BLaER1 treated with 17β-estradiol and CSF1 and Interleukin-3, amounts not matched to agents 10 nM and 100 nM (cell line): ENCODE measurements around the gene NEUROG3.

Experiments
- H3K27ac ChIP-seq, 11 experiments: shearing (Covaris generic); formaldehyde crosslinking; 2 replicates each; pipeline ENCODE4 v1.8.1; 2022
- H3K27me3 ChIP-seq, 11 experiments: shearing (Covaris generic); formaldehyde crosslinking; 2 replicates each; pipeline ENCODE4 v1.8.1; 2022
- H3K36me3 ChIP-seq, 11 experiments: shearing (Covaris generic); formaldehyde crosslinking; 2 replicates each; pipeline ENCODE4 v1.8.1; 2022
- H3K4me1 ChIP-seq, 10 experiments: shearing (Covaris generic); formaldehyde crosslinking; 2 replicates each; pipeline ENCODE4 v1.8.1; 2022
- H3K4me2 ChIP-seq, 11 experiments: shearing (Covaris generic); formaldehyde crosslinking; 2 replicates each; pipeline ENCODE4 v1.8.1; 2022
- H3K4me3 ChIP-seq, 10 experiments: shearing (Covaris generic); formaldehyde crosslinking; 2 replicates each; pipeline ENCODE4 v1.8.1; 2022
- H3K9ac ChIP-seq, 11 experiments: shearing (Covaris generic); formaldehyde crosslinking; 2 replicates each; pipeline ENCODE4 v1.8.1; 2022
- H3K9me3 ChIP-seq, 11 experiments: shearing (Covaris generic); formaldehyde crosslinking; replicated peaks in 1 of 11; 2 replicates each; pipeline ENCODE4 v1.8.1; 2022
- H4K20me1 ChIP-seq, 11 experiments: shearing (Covaris generic); formaldehyde crosslinking; 2 replicates each; pipeline ENCODE4 v1.8.1; 2022
- Cebpa-rat ChIP-seq, 11 experiments: shearing (Covaris generic); IDR thresholded peaks; 2 replicates each; pipeline ENCODE4 v1.8.1; 2022

The NEUROG3 gene

GRCh38 chr10:69568472-69569395, 4.5 kb downstream of the NEUROG3 start:
- no peaks in the 10 kb centered on the region for H3K36me3 ChIP-seq
- no peak overlapping the region for H3K4me2 ChIP-seq
- peaks cover 0 to 23% (median 12%) of the 10 kb centered on the region in 11 experiments; a peak in 13 of 22 replicates for H4K20me1 ChIP-seq
- no peak overlapping the region for H3K27ac ChIP-seq
- H3K27me3 ChIP-seq = peaks cover 54 to 70% (median 64%) of the 10 kb centered on the region in 11 experiments
- peaks cover 0 to 15% (median 0%) of the 10 kb centered on the region in 11 experiments; a peak in 6 of 22 replicates for H3K9me3 ChIP-seq
- peaks cover 22 to 25% (median 24%) of the 10 kb centered on the region in 10 experiments for H3K4me1 ChIP-seq
- no peak overlapping the region for H3K4me3 ChIP-seq
- H3K9ac ChIP-seq = no peak overlapping the region
- TF ChIP-seq Cebpa-rat (IDR thresholded peaks at IDR 0.05) = no peak

- no peak overlapping the region for H3K4me2 ChIP-seq
- no peak for TF ChIP-seq Cebpa-rat (IDR thresholded peaks at IDR 0.05)
- peaks cover 13 to 17% (median 15%) of the 10 kb centered on the region in 10 experiments for H3K4me1 ChIP-seq
- H3K4me3 ChIP-seq = no peak overlapping the region
- peaks cover 48 to 61% (median 55%) of the 10 kb centered on the region in 11 experiments for H3K27me3 ChIP-seq
- H3K27ac ChIP-seq = no peak overlapping the region
- H3K9me3 ChIP-seq = peaks cover 0 to 15% (median 0%) of the 10 kb centered on the region in 11 experiments; a peak in 6 of 22 replicates
- no peak overlapping the region for H3K9ac ChIP-seq
- H3K36me3 ChIP-seq = no peaks in the 10 kb centered on the region
- peaks cover 0 to 22% (median 9%) of the 10 kb centered on the region in 11 experiments; a peak in 6 of 22 replicates for H4K20me1 ChIP-seq
Observed at GRCh38 chr10:69567920-69568319, 5.3 kb downstream of the NEUROG3 start.

- Histone ChIP-seq H3K27me3 (peaks cover 0 to 10% (median 4%) of the 10 kb centered on the region in 11 experiments; a peak in 9 of 22 replicates), H3K9me3 (0 out of 22 replicates have a peak, but pooled peaks cover 0 to under 1% (median 0%) of the 10 kb centered on the region in 11 experiments), H3K4me3 (no peak overlapping the region), H3K4me2 (no peak overlapping the region), H3K9ac (no peak overlapping the region), H3K27ac (no peak overlapping the region), H3K4me1 (peaks cover 0 to 11% (median 10%) of the 10 kb centered on the region in 10 experiments; a peak in 17 of 20 replicates), H3K36me3 (no peaks in the 10 kb centered on the region), H4K20me1 (no peaks in the 10 kb centered on the region; a peak in 1 of 22 replicates)
- no peak for TF ChIP-seq Cebpa-rat (IDR thresholded peaks at IDR 0.05)
Observed at GRCh38 chr10:69562731-69563254, 10.4 kb downstream of the NEUROG3 start.

GRCh38 chr10:69559525-69559924, 13.7 kb downstream of the NEUROG3 start:
- no peak for TF ChIP-seq Cebpa-rat (IDR thresholded peaks at IDR 0.05)

GRCh38 chr10:69558559-69558958, 14.7 kb downstream of the NEUROG3 start:
- no peak overlapping the region for H3K4me3 ChIP-seq
- H3K9ac ChIP-seq = no peak overlapping the region
- H3K4me2 ChIP-seq = peak overlapping the region in 10 of 11 experiments; percentile 11 to 62 (median 35); a peak in 17 of 22 replicates
- no peaks in the 10 kb centered on the region for H3K36me3 ChIP-seq
- no peak overlapping the region for H3K27ac ChIP-seq
- no peaks in the 10 kb centered on the region for H3K9me3 ChIP-seq
- H4K20me1 ChIP-seq = no peaks in the 10 kb centered on the region; a peak in 1 of 22 replicates
- TF ChIP-seq Cebpa-rat (IDR thresholded peaks at IDR 0.05) = no peak
- no peaks in the 10 kb centered on the region for H3K27me3 ChIP-seq
- peaks cover 0 to 11% (median 10%) of the 10 kb centered on the region in 10 experiments; a peak in 17 of 20 replicates for H3K4me1 ChIP-seq

More at GRCh38 chr10:69559525-69559924, 13.7 kb downstream of the NEUROG3 start:
- no peak overlapping the region for H3K4me3 ChIP-seq
- H3K4me1 ChIP-seq = peaks cover 0 to 11% (median 10%) of the 10 kb centered on the region in 10 experiments; a peak in 17 of 20 replicates
- no peaks in the 10 kb centered on the region for H3K36me3 ChIP-seq
- H3K27ac ChIP-seq = no peak overlapping the region
- H3K9me3 ChIP-seq = no peaks in the 10 kb centered on the region
- H3K27me3 ChIP-seq = no peaks in the 10 kb centered on the region
- H3K9ac ChIP-seq = no peak overlapping the region
- no peak overlapping the region for H3K4me2 ChIP-seq
- H4K20me1 ChIP-seq = no peaks in the 10 kb centered on the region; a peak in 1 of 22 replicates

GRCh38 chr10:69554611-69555010, 18.6 kb downstream of the NEUROG3 start:
- Histone ChIP-seq H3K36me3 (no peaks in the 10 kb centered on the region), H3K9me3 (peaks cover 18 to 27% (median 21%) of the 10 kb centered on the region in 11 experiments)
- no peak for TF ChIP-seq Cebpa-rat (IDR thresholded peaks at IDR 0.05)

GRCh38 chr10:69553328-69553727, 19.9 kb downstream of the NEUROG3 start:
- no peaks in the 10 kb centered on the region for H3K27me3 ChIP-seq

More at GRCh38 chr10:69554611-69555010, 18.6 kb downstream of the NEUROG3 start:
- Histone ChIP-seq H3K4me1 (peaks cover 0 to 11% (median 10%) of the 10 kb centered on the region in 10 experiments; a peak in 17 of 20 replicates), H3K27me3 (no peaks in the 10 kb centered on the region), H3K4me3 (no peak overlapping the region), H4K20me1 (no peaks in the 10 kb centered on the region; a peak in 1 of 22 replicates), H3K4me2 (no peak overlapping the region), H3K27ac (no peak overlapping the region), H3K9ac (no peak overlapping the region)

GRCh38 chr10:69552268-69552667, 21.0 kb downstream of the NEUROG3 start:
- Histone ChIP-seq H3K9me3 (peaks cover 33 to 49% (median 41%) of the 10 kb centered on the region in 11 experiments), H4K20me1 (no peaks in the 10 kb centered on the region), H3K4me3 (no peak overlapping the region), H3K4me1 (no peaks in the 10 kb centered on the region), H3K27ac (no peak overlapping the region), H3K9ac (no peak overlapping the region), H3K36me3 (no peaks in the 10 kb centered on the region), H3K4me2 (no peak overlapping the region), H3K27me3 (no peaks in the 10 kb centered on the region)
- TF ChIP-seq Cebpa-rat (IDR thresholded peaks at IDR 0.05) = no peak

More at GRCh38 chr10:69553328-69553727, 19.9 kb downstream of the NEUROG3 start:
- Histone ChIP-seq H3K4me2 (no peak overlapping the region), H3K9me3 (peaks cover 31 to 40% (median 33%) of the 10 kb centered on the region in 11 experiments), H4K20me1 (no peaks in the 10 kb centered on the region), H3K36me3 (no peaks in the 10 kb centered on the region), H3K4me3 (no peak overlapping the region), H3K4me1 (peaks cover 0 to 3% (median 2%) of the 10 kb centered on the region in 10 experiments; a peak in 16 of 20 replicates), H3K27ac (no peak overlapping the region), H3K9ac (no peak overlapping the region)
- TF ChIP-seq Cebpa-rat (IDR thresholded peaks at IDR 0.05) = no peak

GRCh38 chr10:69549959-69550358, 23.3 kb downstream of the NEUROG3 start:
- Histone ChIP-seq H3K4me2 (no peak overlapping the region), H3K36me3 (no peaks in the 10 kb centered on the region), H3K9ac (no peak overlapping the region), H3K9me3 (peaks cover 33 to 49% (median 41%) of the 10 kb centered on the region in 11 experiments), H4K20me1 (no peaks in the 10 kb centered on the region), H3K4me3 (no peak overlapping the region), H3K27me3 (no peaks in the 10 kb centered on the region), H3K4me1 (no peaks in the 10 kb centered on the region), H3K27ac (no peak overlapping the region)
- TF ChIP-seq Cebpa-rat (IDR thresholded peaks at IDR 0.05) = no peak
